GM18861 (cell line): ENCODE data around the gene DGKQ.
"Not testable (repeated sequence)": the region's sequence is repeated elsewhere in the genome, so short reads cannot be mapped to it uniquely, and the experiment has no call there.

Experiments used
- ATAC-seq: cut with Tn5 transposase; IDR thresholded peaks from one replicate; pipeline ENCODE4 v1.9.1; 2021; ENCODE audit not compliant: unreplicated experiment

DGKQ gene

GRCh38 chr4:925771-926500 is 47.4 kb downstream of the DGKQ start:
- ATAC-seq, result no peak

- no peak for ATAC-seq
Observed at GRCh38 chr4:925171-925570, 48.2 kb downstream of the DGKQ start.

- ATAC-seq, result no peak
Observed at GRCh38 chr4:924107-925096, 49.0 kb downstream of the DGKQ start.

- ATAC-seq, result no peak
Observed at GRCh38 chr4:921830-922331, 51.5 kb downstream of the DGKQ start.

GRCh38 chr4:919004-919680 is 54.2 kb downstream of the DGKQ start:
- not testable (repeated sequence) for ATAC-seq

GRCh38 chr4:918591-918990 is 54.8 kb downstream of the DGKQ start:
- not testable (repeated sequence) for ATAC-seq

GRCh38 chr4:917992-918391 is 55.4 kb downstream of the DGKQ start:
- no peak for ATAC-seq

GRCh38 chr4:917466-917865 is 55.9 kb downstream of the DGKQ start:
- ATAC-seq, result no peak

GRCh38 chr4:915595-915994 is 57.8 kb downstream of the DGKQ start:
- ATAC-seq, result no peak

- ATAC-seq, result no peak
Observed at GRCh38 chr4:915041-915474, 58.3 kb downstream of the DGKQ start.

GRCh38 chr4:914531-914930 is 58.8 kb downstream of the DGKQ start:
- ATAC-seq, result no peak

- no peak for ATAC-seq
Observed at GRCh38 chr4:913280-913618, 60.1 kb downstream of the DGKQ start.

GRCh38 chr4:912548-913279 is 60.7 kb downstream of the DGKQ start:
- no peak for ATAC-seq

- no peak for ATAC-seq
Observed at GRCh38 chr4:911871-912490, 61.4 kb downstream of the DGKQ start.

GRCh38 chr4:911221-911751 is 62.1 kb downstream of the DGKQ start:
- no peak for ATAC-seq

GRCh38 chr4:910366-911091 is 62.8 kb downstream of the DGKQ start:
- no peak for ATAC-seq

GRCh38 chr4:909821-910220 is 63.5 kb downstream of the DGKQ start:
- ATAC-seq, result no peak

GRCh38 chr4:909131-909571 is 64.2 kb downstream of the DGKQ start:
- ATAC-seq, result no peak
